ENCODE results near the gene CFAP20.

The CFAP20 gene

DNA sequence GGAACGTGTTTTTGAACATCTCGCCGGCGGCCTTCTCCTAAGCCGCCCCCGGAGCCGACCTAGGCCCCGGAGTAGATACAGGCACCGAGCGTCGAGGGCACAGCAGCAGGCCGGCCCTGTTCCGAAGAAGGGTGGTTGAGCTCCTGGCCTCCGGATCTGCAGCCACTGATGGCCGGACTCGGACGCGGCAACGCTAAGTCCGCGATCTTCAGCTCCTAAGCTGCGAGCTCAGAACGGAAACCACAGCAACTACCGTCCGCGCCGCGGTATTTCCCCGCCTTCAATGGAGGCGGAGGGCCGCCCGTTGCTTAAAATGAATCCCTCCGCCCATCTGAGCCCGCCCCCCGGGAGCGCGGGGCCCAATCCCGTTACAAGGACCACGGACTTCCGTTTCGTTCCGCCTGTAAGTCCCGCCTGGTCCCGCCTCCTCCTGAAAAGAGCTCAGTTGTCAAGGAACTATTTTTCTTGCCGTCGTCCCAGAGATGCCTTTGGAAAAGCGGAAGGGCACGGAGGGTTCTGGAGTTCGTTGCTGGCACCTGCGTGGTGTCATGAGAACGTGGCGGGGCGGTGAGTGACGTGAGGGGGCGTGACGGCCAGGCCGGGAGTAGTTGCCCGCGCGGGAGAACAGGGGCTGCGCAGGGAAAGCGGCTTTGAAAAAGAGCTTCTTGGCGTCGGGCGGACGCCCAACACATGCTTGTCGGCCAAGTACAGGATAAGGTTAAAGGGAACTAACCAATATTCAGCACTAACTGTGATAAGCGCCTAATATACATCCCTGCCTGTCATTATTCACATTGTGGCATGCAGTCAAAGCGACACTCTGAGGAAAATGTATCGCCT is at the start of gene CFAP20:
Gene CFAP20 (minus strand): TSS at position 285 of the 840 bp plus-strand sequence. CDS start 266 bp downstream, at position 19.
- peak; percentile 99 for DNase-seq (ENCODE audit: low spot score)
- peak within 1 kb of the TSS; percentile 70 to 93 for H3K27ac ChIP-seq
- TF ChIP-seq CTCF (IDR thresholded peaks at IDR 0.05), result no peak
- H3K4me3 ChIP-seq, result peak within 1 kb of the TSS; percentile 79

DNA sequence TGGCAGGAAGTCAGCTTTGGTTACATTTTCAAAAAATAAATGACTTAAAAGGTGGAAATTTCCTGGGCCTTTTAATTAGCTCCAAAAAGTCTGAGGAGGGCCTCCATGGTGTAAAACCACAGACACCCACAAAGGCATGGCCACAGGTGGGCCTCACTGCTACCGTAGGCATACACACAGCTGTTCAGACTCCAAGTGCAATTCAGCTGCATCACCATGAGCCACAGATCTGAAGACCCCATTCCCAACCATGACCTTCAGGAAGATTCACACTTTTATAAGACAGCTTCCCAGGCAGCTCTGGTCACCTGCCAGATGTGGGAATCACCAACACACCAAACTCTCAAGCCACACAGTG is 48.2 kb upstream of the CFAP20 start:
- no peak overlapping the region for H3K4me3 ChIP-seq
- DNase-seq (ENCODE audit: low spot score), result no peak
- no peak for TF ChIP-seq CTCF (IDR thresholded peaks at IDR 0.05)
- no peak overlapping the region for H3K27ac ChIP-seq

- Histone ChIP-seq H3K4me3 (no peak overlapping the region), H3K27ac (no peak overlapping the region)
- DNase-seq (ENCODE audit: low spot score), result no peak
- TF ChIP-seq CTCF (IDR thresholded peaks at IDR 0.05), result no peak
These were observed 47.6 kb upstream of the CFAP20 start for GRCh38 chr16:58176608-58177352.

GRCh38 chr16:58170223-58170622 is 41.0 kb upstream of the CFAP20 start:
- Histone ChIP-seq H3K4me3 (no peak overlapping the region), H3K27ac (no peak overlapping the region)
- DNase-seq (ENCODE audit: low spot score), result no peak
- TF ChIP-seq CTCF (IDR thresholded peaks at IDR 0.05), result no peak

GRCh38 chr16:58160855-58161254 is 31.7 kb upstream of the CFAP20 start:
- no peak overlapping the region for H3K4me3 ChIP-seq
- DNase-seq (ENCODE audit: low spot score), result no peak
- H3K27ac ChIP-seq, result no peak overlapping the region
- TF ChIP-seq CTCF (IDR thresholded peaks at IDR 0.05), result no peak

GRCh38 chr16:58158725-58159124 is 29.5 kb upstream of the CFAP20 start:
- DNase-seq (ENCODE audit: low spot score), result no peak
- TF ChIP-seq CTCF (IDR thresholded peaks at IDR 0.05), result no peak
- no peak overlapping the region for H3K27ac ChIP-seq
- no peak overlapping the region for H3K4me3 ChIP-seq

Measured in coronary artery (tissue), 2 donors.